ENCODE data around the gene CCP110. TPM values are rescaled to one million over a fixed set of nuclear protein-coding genes. Genes with fewer than 3 reads are reported as not detected.

Gene CCP110
- total and polyA plus RNA-seq, 2 of the 13 experiments (the other 11 are each of a cell fraction or from before 2014, with no cell fraction given), result 10.0 to 11.1 TPM

GRCh38 chr16:19555186-19555937, 31.6 kb downstream of the CCP110 start, which contains the start of gene VPS35L (continued):
- TF ChIP-seq SP5 (CRISPR knock-in tag; IDR thresholded peaks at IDR 0.05; ENCODE audit: borderline replicate concordance, low read depth), result no peak
- TF ChIP-seq FOXO1 (CRISPR knock-in tag; IDR thresholded peaks at IDR 0.05), result peak; percentile 26; the same call in 1 of the 2 replicates
- no peak for TF ChIP-seq AKNA (CRISPR knock-in tag; IDR thresholded peaks at IDR 0.05; ENCODE audit: borderline replicate concordance)
- TF ChIP-seq POLR2AphosphoS5 (IDR thresholded peaks at IDR 0.05; ENCODE audit: low read depth, low read length), result peak; percentile 66
- no peak for TF ChIP-seq ZFP82 (CRISPR knock-in tag; IDR thresholded peaks at IDR 0.05; ENCODE audit: borderline replicate concordance)
- TF ChIP-seq ATF3 (CRISPR knock-in tag; IDR thresholded peaks at IDR 0.05), result peak; percentile 66; the same call in 1 of the 2 replicates
- 0 out of 2 replicates have a peak, but pooled peaks have one; percentile 88 for TF ChIP-seq ZNF44 (CRISPR knock-in tag; IDR thresholded peaks at IDR 0.05)
- TF ChIP-seq ZNF207 (IDR thresholded peaks at IDR 0.05; ENCODE audit: borderline replicate concordance), result no peak
- peak; percentile 82; the same call in 1 of the 2 replicates for TF ChIP-seq ZNF607 (CRISPR knock-in tag; IDR thresholded peaks at IDR 0.05; ENCODE audit: borderline replicate concordance)
- no peak for TF ChIP-seq SNAPC5 (CRISPR knock-in tag; IDR thresholded peaks at IDR 0.05; ENCODE audit: borderline replicate concordance)
- TF ChIP-seq GMEB2 (CRISPR knock-in tag; IDR thresholded peaks at IDR 0.05; ENCODE audit: low read depth), result peak; percentile 34; the same call in 1 of the 2 replicates
- TF ChIP-seq ATF7 (IDR thresholded peaks at IDR 0.05), result no peak
- TF ChIP-seq ATF7 (CRISPR knock-in tag; IDR thresholded peaks at IDR 0.05), result peak; percentile 85
- TF ChIP-seq ZGPAT (CRISPR knock-in tag; IDR thresholded peaks at IDR 0.05), result peak; percentile 90
- 0 out of 2 replicates have a peak, but pooled peaks have one; percentile 47 for TF ChIP-seq ZNF550 (CRISPR knock-in tag; IDR thresholded peaks at IDR 0.05; ENCODE audit: borderline replicate concordance)
- no peak; the same call in 1 of the 2 replicates for TF ChIP-seq ZNF460 (CRISPR knock-in tag; IDR thresholded peaks at IDR 0.05; ENCODE audit: borderline replicate concordance)
- TF ChIP-seq GABPA (IDR thresholded peaks at IDR 0.05; ENCODE audit: low read depth, low read length), result no peak
- TF ChIP-seq GABPA (CRISPR knock-in tag; IDR thresholded peaks at IDR 0.05; ENCODE audit: low read depth), result peak; percentile 80
- TF ChIP-seq ZSCAN21 (CRISPR knock-in tag; IDR thresholded peaks at IDR 0.05; ENCODE audit: borderline replicate concordance), result no peak; the same call in 1 of the 2 replicates
